NCI-H1048 (cell line): ENCODE results near the gene PPIL1.
A peak's percentile ranks its signal among the peaks of the same experiment; 100 is the strongest.
"Not testable (repeated sequence)": the region's sequence is repeated elsewhere in the genome, so short reads cannot be mapped to it uniquely, and the experiment has no call there.

ENCODE experiments used
- DNase-seq: peaks from one replicate; lab custom pipeline; 2025; lab: John Stamatoyannopoulos, UW

PPIL1 gene

GRCh38 chr6:36874443-36875249, at the start of gene PPIL1:
Gene PPIL1, minus strand, starts transcription at chr6:36874803. Its CDS starts 31 bp downstream, at chr6:36874772.
- DNase-seq, result peak; percentile 92

GRCh38 chr6:36924131-36924530, 49.5 kb upstream of the PPIL1 start:
- DNase-seq, result no peak

- DNase-seq, result no peak
Observed at GRCh38 chr6:36920546-36920945, 45.9 kb upstream of the PPIL1 start.

GRCh38 chr6:36920049-36920448, 45.4 kb upstream of the PPIL1 start:
- DNase-seq, result no peak

GRCh38 chr6:36917541-36918193, 43.1 kb upstream of the PPIL1 start:
- DNase-seq, result no peak

- no peak for DNase-seq
Observed at GRCh38 chr6:36916126-36916525, 41.5 kb upstream of the PPIL1 start.

- DNase-seq, result no peak
Observed at GRCh38 chr6:36915599-36915998, 41.0 kb upstream of the PPIL1 start.

- DNase-seq, result no peak
Observed at GRCh38 chr6:36914227-36914794, 39.7 kb upstream of the PPIL1 start.

- no peak for DNase-seq
Observed at GRCh38 chr6:36913082-36913481, 38.5 kb upstream of the PPIL1 start.

GRCh38 chr6:36912586-36912985, 38.0 kb upstream of the PPIL1 start:
- no peak for DNase-seq

GRCh38 chr6:36912030-36912454, 37.4 kb upstream of the PPIL1 start:
- DNase-seq, result no peak

GRCh38 chr6:36908747-36909146, 34.1 kb upstream of the PPIL1 start:
- DNase-seq, result no peak

- DNase-seq, result no peak
Observed at GRCh38 chr6:36907781-36908180, 33.2 kb upstream of the PPIL1 start.

GRCh38 chr6:36906539-36907325, 32.1 kb upstream of the PPIL1 start:
- no peak for DNase-seq

- no peak for DNase-seq
Observed at GRCh38 chr6:36904851-36905393, 30.3 kb upstream of the PPIL1 start.

GRCh38 chr6:36904114-36904513, 29.5 kb upstream of the PPIL1 start:
- no peak for DNase-seq

- DNase-seq, result no peak
Observed at GRCh38 chr6:36897609-36898008, 23.0 kb upstream of the PPIL1 start.

- DNase-seq, result no peak
Observed at GRCh38 chr6:36893976-36894932, 19.7 kb upstream of the PPIL1 start.

- DNase-seq, result not testable (repeated sequence)
Observed at GRCh38 chr6:36891153-36891552, 16.6 kb upstream of the PPIL1 start.

GRCh38 chr6:36890112-36890663, 15.6 kb upstream of the PPIL1 start:
- DNase-seq, result no peak
